SKM-1 treated with dmso at 0.1 percent for 144 hours (cell line): Measurements from ENCODE around the gene MAP2.
"Not testable (repeated sequence)": the region's sequence is repeated elsewhere in the genome, so short reads cannot be mapped to it uniquely, and the experiment has no call there.

ENCODE experiments used
- DNase-seq: peaks from one replicate; lab custom pipeline; 2025; ENCODE audit not compliant: unreplicated experiment; lab: John Stamatoyannopoulos, UW

MAP2 gene

GRCh38 chr2:209584472-209584871, 160.6 kb downstream of the MAP2 start:
- DNase-seq = no peak

GRCh38 chr2:209584915-209585314, 161.1 kb downstream of the MAP2 start:
- DNase-seq = no peak

GRCh38 chr2:209591021-209591420, 167.2 kb downstream of the MAP2 start:
- no peak for DNase-seq

- DNase-seq = no peak
These were observed 168.3 kb downstream of the MAP2 start for GRCh38 chr2:209592106-209592505.

- DNase-seq = no peak
These were observed 170.1 kb downstream of the MAP2 start for GRCh38 chr2:209593930-209594329.

- no peak for DNase-seq
These were observed 172.4 kb downstream of the MAP2 start for GRCh38 chr2:209596262-209596661.

- not testable (repeated sequence) for DNase-seq
These were observed 174.4 kb downstream of the MAP2 start for GRCh38 chr2:209598227-209598626.

- DNase-seq = no peak
These were observed 176.7 kb downstream of the MAP2 start for GRCh38 chr2:209600341-209601171.

- DNase-seq = no peak
These were observed 177.7 kb downstream of the MAP2 start for GRCh38 chr2:209601497-209601896.

GRCh38 chr2:209602259-209602658, 178.4 kb downstream of the MAP2 start:
- no peak for DNase-seq

- DNase-seq = no peak
These were observed 185.7 kb downstream of the MAP2 start for GRCh38 chr2:209609531-209609930.

- DNase-seq = no peak
These were observed 186.8 kb downstream of the MAP2 start for GRCh38 chr2:209610631-209611030.

GRCh38 chr2:209613649-209614305, 189.9 kb downstream of the MAP2 start:
- no peak for DNase-seq

- DNase-seq = no peak
These were observed 191.0 kb downstream of the MAP2 start for GRCh38 chr2:209614690-209615369.

- peak; percentile 92 for DNase-seq
These were observed 195.9 kb downstream of the MAP2 start for GRCh38 chr2:209619782-209620181.

- no peak for DNase-seq
These were observed 200.5 kb downstream of the MAP2 start for GRCh38 chr2:209624192-209624938.

- no peak for DNase-seq
These were observed 205.8 kb downstream of the MAP2 start for GRCh38 chr2:209629597-209629996.

- no peak for DNase-seq
These were observed 210.1 kb downstream of the MAP2 start for GRCh38 chr2:209633911-209634310.

GRCh38 chr2:209636076-209636475, 212.2 kb downstream of the MAP2 start:
- DNase-seq = no peak

- no peak for DNase-seq
These were observed 213.4 kb downstream of the MAP2 start for GRCh38 chr2:209637293-209637692.

GRCh38 chr2:209638346-209638745, 214.5 kb downstream of the MAP2 start:
- no peak for DNase-seq
